ENCODE data around the gene IL11RA.

GRCh38 chr9:34634551-34635248 is 17.3 kb upstream of the IL11RA start:
- TF ChIP-seq POLR2A (IDR thresholded peaks at IDR 0.05; ENCODE audit: low read depth, low read length) (no peak), POLR2AphosphoS5 (IDR thresholded peaks at IDR 0.05; ENCODE audit: insufficient read depth, low read depth, low read length) (no peak), GATA2 (IDR thresholded peaks at IDR 0.05; ENCODE audit: insufficient read depth, insufficient read length, low read depth, low read length) (no peak), EZH2 (IDR thresholded peaks at IDR 0.05; ENCODE audit: borderline replicate concordance, low read depth, low read length, severe bottlenecking) (no peak), MAX (IDR thresholded peaks at IDR 0.05; ENCODE audit: insufficient read depth, insufficient read length) (no peak)
- TF ChIP-seq, protein P1, sequence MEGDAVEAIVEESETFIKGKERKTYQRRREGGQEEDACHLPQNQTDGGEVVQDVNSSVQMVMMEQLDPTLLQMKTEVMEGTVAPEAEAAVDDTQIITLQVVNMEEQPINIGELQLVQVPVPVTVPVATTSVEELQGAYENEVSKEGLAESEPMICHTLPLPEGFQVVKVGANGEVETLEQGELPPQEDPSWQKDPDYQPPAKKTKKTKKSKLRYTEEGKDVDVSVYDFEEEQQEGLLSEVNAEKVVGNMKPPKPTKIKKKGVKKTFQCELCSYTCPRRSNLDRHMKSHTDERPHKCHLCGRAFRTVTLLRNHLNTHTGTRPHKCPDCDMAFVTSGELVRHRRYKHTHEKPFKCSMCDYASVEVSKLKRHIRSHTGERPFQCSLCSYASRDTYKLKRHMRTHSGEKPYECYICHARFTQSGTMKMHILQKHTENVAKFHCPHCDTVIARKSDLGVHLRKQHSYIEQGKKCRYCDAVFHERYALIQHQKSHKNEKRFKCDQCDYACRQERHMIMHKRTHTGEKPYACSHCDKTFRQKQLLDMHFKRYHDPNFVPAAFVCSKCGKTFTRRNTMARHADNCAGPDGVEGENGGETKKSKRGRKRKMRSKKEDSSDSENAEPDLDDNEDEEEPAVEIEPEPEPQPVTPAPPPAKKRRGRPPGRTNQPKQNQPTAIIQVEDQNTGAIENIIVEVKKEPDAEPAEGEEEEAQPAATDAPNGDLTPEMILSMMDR (IDR thresholded peaks at IDR 0.05; ENCODE audit: extremely low read depth in 1 of 2, insufficient read depth in 1 of 2, low read depth in 1 of 2, low read length in 2 of 2): no peak
